Neuronal stem cell (in vitro differentiated cells): ENCODE results near the gene MTHFD1L.

Experiments used
- DNase-seq: peaks from one replicate; pipeline ENCODE4 v3.0.0-alpha.2; 2013; ENCODE audit warnings: low spot score
- H2AFZ ChIP-seq: one replicate; pipeline ENCODE4 v1.6.1; 2013; ENCODE audit warnings: mild to moderate bottlenecking, low read length, inconsistent platforms
- H2AK5ac ChIP-seq: 2 replicates; pipeline ENCODE4 v1.6.1; 2013; ENCODE audit warnings: low read depth, mild to moderate bottlenecking, inconsistent platforms, low read length, moderate library complexity, mixed read lengths
- H2BK120ac ChIP-seq: 2 replicates; pipeline ENCODE4 v1.6.1; 2013; ENCODE audit warnings: low read depth, mild to moderate bottlenecking, inconsistent platforms, low read length, moderate library complexity, mixed read lengths
- H2BK12ac ChIP-seq: one replicate; pipeline ENCODE4 v1.6.1; 2013; ENCODE audit warnings: low read length, inconsistent platforms
- H2BK15ac ChIP-seq: 2 replicates; pipeline ENCODE4 v1.6.1; 2013; ENCODE audit warnings: mild to moderate bottlenecking, low read length, inconsistent platforms, mixed read lengths
- H2BK5ac ChIP-seq: one replicate; pipeline ENCODE4 v1.6.1; 2013; ENCODE audit warnings: inconsistent platforms, mild to moderate bottlenecking, low read length, moderate library complexity
- H3K14ac ChIP-seq: one replicate; pipeline ENCODE4 v1.6.1; 2013; ENCODE audit warnings: low read length, inconsistent platforms
- H3K18ac ChIP-seq: 2 replicates; pipeline ENCODE4 v1.6.1; 2013; ENCODE audit warnings: low read length, inconsistent platforms
- H3K23ac ChIP-seq: 2 replicates; pipeline ENCODE4 v1.6.1; 2013; ENCODE audit warnings: low read depth, mild to moderate bottlenecking, mixed read lengths, low read length, inconsistent platforms; ENCODE audit not compliant: poor library complexity
- H3K27ac ChIP-seq: replicated peaks from 3 replicates; pipeline ENCODE4 v1.5.1; 2013; ENCODE audit warnings: low read length, inconsistent platforms
- H3K27me3 ChIP-seq, 3 experiments: 2 replicates each; pipeline ENCODE4 v1.6.1; 2013; ENCODE audit warnings: low read length in 3 of 3, mild to moderate bottlenecking in 2 of 3, inconsistent platforms in 1 of 3, low read depth in 1 of 3, mixed read lengths in 1 of 3, moderate library complexity in 1 of 3; ENCODE audit not compliant: control insufficient read depth in 3 of 3, insufficient read depth in 3 of 3
- H3K36me3 ChIP-seq, 2 donors: replicated peaks in 1 of 2; 2 replicates each; pipeline ENCODE4 v1.6.1; 2013; ENCODE audit warnings: low read length in 2 of 2; ENCODE audit not compliant: control insufficient read depth in 2 of 2, insufficient read depth in 2 of 2
- H3K4ac ChIP-seq: 2 replicates; pipeline ENCODE4 v1.6.1; 2013; ENCODE audit warnings: inconsistent platforms, mild to moderate bottlenecking, low read length, moderate library complexity
- H3K4me1 ChIP-seq, 2 donors: 1 replicate in 1 of 2; 2 replicates in 1 of 2; pipeline ENCODE4 v1.6.1; 2013; ENCODE audit warnings: low read length in 2 of 2, low read depth in 1 of 2; ENCODE audit not compliant: control insufficient read depth in 2 of 2, insufficient read depth in 1 of 2
- H3K4me2 ChIP-seq: one replicate; pipeline ENCODE4 v1.6.1; 2013; ENCODE audit warnings: mild to moderate bottlenecking, low read length, inconsistent platforms; ENCODE audit not compliant: insufficient read depth, poor library complexity, severe bottlenecking
- H3K4me3 ChIP-seq, 2 donors: 2 replicates each; pipeline ENCODE4 v1.5.1; 2013; ENCODE audit warnings: low read length in 2 of 2, mild to moderate bottlenecking in 2 of 2, inconsistent platforms in 1 of 2, moderate library complexity in 1 of 2
- H3K79me1 ChIP-seq: one replicate; pipeline ENCODE4 v1.6.1; 2013; ENCODE audit warnings: low read depth, mild to moderate bottlenecking, inconsistent platforms, low read length, moderate library complexity
- H3K9ac ChIP-seq: one replicate; pipeline ENCODE4 v1.6.1; 2013; ENCODE audit warnings: mild to moderate bottlenecking, low read depth, low read length, inconsistent platforms; ENCODE audit not compliant: poor library complexity
- H3K9me3 ChIP-seq, 2 donors: replicated peaks in 1 of 2; 2 replicates each; pipeline versions ENCODE3 to v1.6.1; 2013; ENCODE audit warnings: low read length in 2 of 2, mild to moderate bottlenecking in 2 of 2, inconsistent platforms in 1 of 2, low read depth in 1 of 2, mixed read lengths in 1 of 2, moderate library complexity in 1 of 2; ENCODE audit not compliant: control insufficient read depth in 2 of 2, insufficient read depth in 1 of 2
- H4K8ac ChIP-seq: one replicate; pipeline ENCODE4 v1.6.1; 2013; ENCODE audit warnings: low read depth, mild to moderate bottlenecking, inconsistent platforms, low read length, moderate library complexity
- H4K91ac ChIP-seq: one replicate; pipeline ENCODE4 v1.6.1; 2013; ENCODE audit warnings: low read length, low read depth, mild to moderate bottlenecking, inconsistent platforms; ENCODE audit not compliant: poor library complexity
- WGBS, 2 donors: extraction: QIAGEN DNeasy Blood & Tissue Kit; methylation state at CpG; one replicate each; pipeline ENCODE4 v1.1.7; 2013; ENCODE audit warnings: missing lambda C conversion rate in 2 of 2, mixed read lengths in 1 of 2; ENCODE audit not compliant: insufficient read length in 2 of 2, insufficient replicate concordance in 1 of 2; ENCODE audit errors: extremely low coverage in 2 of 2; 5-methylcytosine and 5-hydroxymethylcytosine counted together

The MTHFD1L gene

DNA sequence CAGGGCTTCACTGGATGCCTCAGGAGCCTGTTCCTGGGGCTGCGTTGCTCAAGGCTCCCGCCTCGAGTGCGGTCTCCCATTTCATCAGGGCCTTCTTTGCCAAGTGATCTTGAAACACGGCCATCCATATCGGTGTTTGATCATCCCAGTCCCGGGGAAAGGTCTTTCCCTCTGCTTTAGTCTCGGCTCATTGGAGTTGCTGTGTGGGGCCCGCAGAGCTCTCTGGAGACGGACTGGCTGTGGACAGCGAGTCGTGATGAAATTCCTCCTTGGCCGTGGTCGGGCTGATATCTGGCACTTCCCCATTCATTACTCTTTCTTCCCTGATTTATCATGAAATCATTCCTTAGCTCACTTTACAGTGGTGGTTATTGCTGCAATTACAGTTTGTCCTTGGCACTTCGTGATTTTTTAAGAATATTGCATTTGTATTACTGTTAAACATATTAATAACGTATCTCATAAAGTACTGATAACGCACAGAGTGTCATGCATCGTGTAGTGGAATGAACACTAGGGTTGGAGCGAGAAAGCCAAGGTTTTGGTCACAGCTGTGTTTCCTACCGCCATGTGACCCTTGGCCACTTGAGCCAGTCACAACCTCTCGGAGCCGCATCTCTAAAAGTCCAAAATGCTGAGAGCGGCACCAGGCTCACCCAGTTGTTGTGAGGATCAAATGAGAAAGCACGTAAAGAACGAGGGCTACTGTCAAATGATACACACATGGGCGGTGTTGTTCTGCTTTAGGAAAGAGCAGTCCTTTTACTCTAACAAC lies 71.8 kb downstream of the MTHFD1L start:
- no peak overlapping the region for H3K23ac ChIP-seq
- no peaks in the 10 kb centered on the region for H3K4me1 ChIP-seq
- no peak overlapping the region for H3K4me2 ChIP-seq
- H3K27ac ChIP-seq: no peak overlapping the region
- H2AK5ac ChIP-seq: no peak overlapping the region
- no peak for DNase-seq
- no peaks in the 10 kb centered on the region for H3K79me1 ChIP-seq
- H2BK15ac ChIP-seq: no peak overlapping the region
- no peaks in the 10 kb centered on the region for H3K27me3 ChIP-seq
- no peak overlapping the region for H3K14ac ChIP-seq
- H4K91ac ChIP-seq: no peak overlapping the region
- peaks cover 14 to 84% of the 10 kb centered on the region in 2 donors for H3K36me3 ChIP-seq
- peaks cover 0 to 1% of the 10 kb centered on the region in 2 donors for H3K9me3 ChIP-seq
- H3K18ac ChIP-seq: no peak overlapping the region
- H4K8ac ChIP-seq: no peak overlapping the region
- H2BK120ac ChIP-seq: no peak overlapping the region
- WGBS, 2 donors: no CpG with 5 or more reads among the region's 26 CpGs
- H3K9ac ChIP-seq: no peak overlapping the region
- no peak overlapping the region for H2BK12ac ChIP-seq
- H3K4me3 ChIP-seq: no peak overlapping the region
- H2BK5ac ChIP-seq: no peak overlapping the region
- no peak overlapping the region for H2AFZ ChIP-seq
- no peak overlapping the region for H3K4ac ChIP-seq

DNA sequence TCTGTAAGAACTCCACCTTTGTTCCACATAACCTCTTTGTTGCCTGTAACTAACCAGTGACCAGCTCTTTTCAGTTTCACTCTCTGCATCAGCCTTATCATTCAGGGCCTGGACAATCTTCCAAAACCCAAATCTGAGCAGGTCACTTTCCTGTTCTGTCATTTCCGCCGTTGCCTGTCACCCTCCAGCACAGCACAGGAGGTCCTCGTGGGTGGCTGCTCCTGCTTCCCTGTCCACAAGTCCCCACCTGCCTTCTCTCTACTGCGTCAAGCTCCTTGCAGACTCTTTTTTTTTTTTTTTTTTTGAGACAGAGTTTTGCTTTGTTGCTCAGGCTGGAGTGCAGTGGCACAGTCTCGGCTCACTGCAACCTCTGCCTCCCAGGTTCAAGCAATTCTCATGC lies 73.9 kb downstream of the MTHFD1L start:
- Histone ChIP-seq H3K4me3 (no peak overlapping the region), H2BK12ac (no peak overlapping the region), H2BK5ac (no peak overlapping the region), H3K23ac (no peak overlapping the region), H3K27me3 (no peaks in the 10 kb centered on the region), H4K8ac (no peak overlapping the region), H3K4ac (no peak overlapping the region), H2BK120ac (no peak overlapping the region), H2BK15ac (no peak overlapping the region), H3K14ac (no peak overlapping the region), H3K4me2 (no peak overlapping the region), H3K4me1 (no peaks in the 10 kb centered on the region), H3K9me3 (no peaks in the 10 kb centered on the region), H2AFZ (no peak overlapping the region), H3K9ac (no peak overlapping the region), H3K79me1 (no peaks in the 10 kb centered on the region), H2AK5ac (no peak overlapping the region), H3K27ac (no peak overlapping the region), H4K91ac (no peak overlapping the region), H3K36me3 (peaks cover 14 to 79% of the 10 kb centered on the region in 2 donors), H3K18ac (no peak overlapping the region)
- no peak for DNase-seq
- WGBS, 2 donors: no CpG with 5 or more reads among the region's 5 CpGs

DNA sequence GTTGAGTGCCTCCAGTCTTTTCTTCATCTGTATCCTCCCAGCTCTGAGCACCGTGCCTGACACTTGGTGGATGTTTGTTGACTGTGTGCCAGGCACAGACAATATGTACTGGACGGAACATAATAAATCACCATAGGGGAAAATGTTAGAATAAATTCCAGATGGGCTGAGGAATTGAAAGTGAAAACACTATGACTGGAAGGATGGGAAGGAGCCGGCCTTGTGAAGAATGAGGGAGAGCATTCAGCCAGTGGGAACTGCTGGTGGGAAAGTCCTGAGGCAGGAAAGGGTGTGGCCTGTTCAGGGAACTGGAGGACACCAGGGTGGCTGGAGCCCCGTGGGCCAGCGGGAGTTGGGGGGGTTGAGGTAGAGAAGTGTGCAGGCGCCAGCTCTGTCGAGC lies 75.4 kb downstream of the MTHFD1L start:
- no peak overlapping the region for H2BK15ac ChIP-seq
- H3K9ac ChIP-seq: no peak overlapping the region
- no peak overlapping the region for H2AFZ ChIP-seq
- no peak overlapping the region for H3K4me3 ChIP-seq
- no peaks in the 10 kb centered on the region for H3K9me3 ChIP-seq
- no peak overlapping the region for H2BK5ac ChIP-seq
- H3K36me3 ChIP-seq: peaks cover 14 to 83% of the 10 kb centered on the region in 2 donors
- H3K79me1 ChIP-seq: no peaks in the 10 kb centered on the region
- no peak overlapping the region for H2BK12ac ChIP-seq
- H4K8ac ChIP-seq: no peak overlapping the region
- no peak overlapping the region for H3K4ac ChIP-seq
- no peak overlapping the region for H3K18ac ChIP-seq
- no peak overlapping the region for H2BK120ac ChIP-seq
- H3K14ac ChIP-seq: no peak overlapping the region
- H3K4me2 ChIP-seq: no peak overlapping the region
- DNase-seq: no peak
- H2AK5ac ChIP-seq: no peak overlapping the region
- no peak overlapping the region for H3K27ac ChIP-seq
- no peak overlapping the region for H4K91ac ChIP-seq
- no peak overlapping the region for H3K23ac ChIP-seq
- H3K27me3 ChIP-seq: no peaks in the 10 kb centered on the region
- no peaks in the 10 kb centered on the region for H3K4me1 ChIP-seq
- WGBS, 2 donors: no CpG with 5 or more reads among the region's 7 CpGs

DNA sequence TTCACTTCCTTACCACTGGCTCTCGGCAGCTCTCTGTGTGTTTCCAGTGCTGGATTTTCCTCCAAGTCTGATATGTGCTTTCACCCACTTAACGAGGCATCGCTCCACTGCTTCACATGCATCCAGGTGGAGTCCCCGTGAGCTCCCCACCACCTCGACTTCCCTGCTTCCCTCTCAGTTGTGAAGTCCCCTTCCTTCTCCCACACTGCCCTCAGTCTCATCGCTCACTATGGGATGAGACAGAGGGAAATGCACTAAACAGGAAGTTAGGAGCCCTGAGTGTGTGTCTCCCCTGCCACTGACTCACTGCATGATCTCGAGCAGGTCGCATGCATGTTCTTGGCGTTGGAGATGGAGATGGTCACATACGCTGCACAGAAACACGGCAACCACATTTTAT lies 84.0 kb downstream of the MTHFD1L start:
- peaks cover 18 to 84% of the 10 kb centered on the region in 2 donors for H3K36me3 ChIP-seq

More for the DNA sequence above, 84.0 kb downstream of the MTHFD1L start:
- no peaks in the 10 kb centered on the region for H3K27me3 ChIP-seq
- H3K79me1 ChIP-seq: no peaks in the 10 kb centered on the region
- H4K8ac ChIP-seq: no peak overlapping the region
- H4K91ac ChIP-seq: no peak overlapping the region
- H2BK15ac ChIP-seq: no peak overlapping the region
- H3K18ac ChIP-seq: no peak overlapping the region
- H3K9ac ChIP-seq: no peak overlapping the region
- H3K4me3 ChIP-seq: no peak overlapping the region
- H3K4me1 ChIP-seq: peaks cover 0 to 4% of the 10 kb centered on the region in 2 donors
- no peak overlapping the region for H3K4me2 ChIP-seq
- no peak overlapping the region for H3K4ac ChIP-seq
- WGBS, 2 donors: no CpG with 5 or more reads among the region's 11 CpGs
- H2BK12ac ChIP-seq: no peak overlapping the region
- no peak overlapping the region for H2AFZ ChIP-seq
- no peak overlapping the region for H2BK5ac ChIP-seq
- H2AK5ac ChIP-seq: no peak overlapping the region
- H3K23ac ChIP-seq: no peak overlapping the region
- H3K14ac ChIP-seq: no peak overlapping the region
- H3K9me3 ChIP-seq: no peaks in the 10 kb centered on the region
- H3K27ac ChIP-seq: no peak overlapping the region
- H2BK120ac ChIP-seq: no peak overlapping the region
- no peak for DNase-seq
